HUES6 (cell line): ENCODE data around the gene MAPK10.

Source experiments
- H3K27ac ChIP-seq: 2 replicates; pipeline ENCODE4 v1.7.0; 2013; ENCODE audit warnings: low read depth, mild to moderate bottlenecking, low read length, inconsistent platforms
- H3K27me3 ChIP-seq: 2 replicates; pipeline ENCODE4 v1.6.1; 2013; ENCODE audit warnings: low read length; ENCODE audit not compliant: control insufficient read depth, insufficient read depth
- H3K36me3 ChIP-seq: 2 replicates; pipeline ENCODE4 v1.6.1; 2013; ENCODE audit warnings: low read length; ENCODE audit not compliant: control insufficient read depth, insufficient read depth
- H3K4me1 ChIP-seq: 2 replicates; pipeline ENCODE4 v1.6.1; 2013; ENCODE audit warnings: low read length; ENCODE audit not compliant: control insufficient read depth, insufficient read depth
- H3K4me3 ChIP-seq: 2 replicates; pipeline ENCODE4 v1.5.1; 2013; ENCODE audit warnings: low read depth, low read length
- H3K9ac ChIP-seq: one replicate; pipeline ENCODE4 v1.6.1; 2013; ENCODE audit warnings: mild to moderate bottlenecking, low read length
- H3K9me3 ChIP-seq: 2 replicates; pipeline ENCODE4 v1.6.1; 2013; ENCODE audit warnings: low read depth, low read length; ENCODE audit not compliant: control insufficient read depth, insufficient read depth

MAPK10 gene

DNA sequence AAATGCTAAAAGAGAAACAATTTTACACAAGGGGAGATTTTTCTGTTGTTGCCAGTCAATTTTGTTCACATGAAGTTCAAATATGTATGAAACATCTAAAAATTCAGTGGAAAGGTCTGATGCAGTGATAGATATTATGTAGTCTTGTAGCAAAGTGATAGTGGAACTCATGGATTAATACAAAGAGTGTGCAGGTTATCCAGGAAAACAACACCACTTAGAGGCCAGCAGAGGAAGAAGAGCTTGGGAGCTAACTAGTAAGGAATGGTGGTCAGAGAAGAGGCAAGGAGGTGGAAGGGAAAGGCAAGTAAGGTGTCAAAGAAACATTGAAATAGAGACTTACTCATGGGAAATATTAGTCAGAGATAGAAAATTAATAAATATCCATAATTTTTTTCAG lies 395.6 kb downstream of the MAPK10 start:
- peaks cover 2% of the 10 kb centered on the region; the same call in 1 of the 2 replicates for H3K9me3 ChIP-seq
- no peak overlapping the region for H3K4me3 ChIP-seq
- no peak overlapping the region for H3K27ac ChIP-seq
- H3K36me3 ChIP-seq = no peaks in the 10 kb centered on the region
- H3K4me1 ChIP-seq = 0 out of 2 replicates have a peak, but pooled peaks cover 3% of the 10 kb centered on the region
- no peaks in the 10 kb centered on the region for H3K27me3 ChIP-seq
- H3K9ac ChIP-seq = no peak overlapping the region

DNA sequence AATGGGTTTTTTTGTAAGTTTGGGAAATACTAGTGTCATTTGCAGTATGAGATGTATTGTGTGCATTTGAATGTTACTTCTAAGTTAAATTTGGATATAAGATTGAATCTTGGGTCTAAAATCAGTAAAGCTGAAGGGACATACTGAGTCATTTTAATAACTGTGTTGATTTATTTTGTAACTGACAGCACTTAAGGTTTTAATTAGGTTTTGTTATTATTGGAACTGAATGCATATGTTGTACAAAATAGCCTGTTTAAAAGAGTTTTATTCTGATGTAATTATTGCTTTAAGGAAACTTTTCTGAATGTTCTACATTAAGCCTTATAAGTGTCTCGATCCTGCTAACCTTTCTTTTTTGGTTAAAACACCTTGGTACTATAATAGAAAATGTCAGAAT lies 396.6 kb downstream of the MAPK10 start:
- Histone ChIP-seq H3K36me3 (no peaks in the 10 kb centered on the region), H3K4me1 (0 out of 2 replicates have a peak, but pooled peaks cover 3% of the 10 kb centered on the region), H3K4me3 (no peak overlapping the region), H3K9ac (no peak overlapping the region), H3K27me3 (no peaks in the 10 kb centered on the region), H3K27ac (no peak overlapping the region), H3K9me3 (peaks cover 2% of the 10 kb centered on the region; the same call in 1 of the 2 replicates)

DNA sequence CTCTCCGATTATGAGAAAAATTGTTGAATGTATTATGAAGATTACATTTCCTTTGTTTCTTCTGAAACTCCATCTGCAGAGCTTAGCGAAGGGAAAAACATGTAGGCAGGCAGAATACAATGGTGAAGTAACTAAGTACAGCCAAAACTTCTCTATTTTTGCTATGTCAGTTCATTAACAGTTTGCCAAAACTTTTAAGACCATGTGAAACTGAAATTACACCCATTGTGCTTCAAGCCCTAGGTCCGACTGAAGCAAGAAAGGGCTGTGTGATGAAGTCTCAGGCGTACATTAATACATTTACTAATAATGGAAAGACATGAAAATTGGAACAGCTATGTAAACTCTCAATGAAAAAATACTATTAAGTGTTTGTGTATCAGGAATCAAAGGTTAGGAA lies 398.0 kb downstream of the MAPK10 start:
- H3K27ac ChIP-seq = no peak overlapping the region
- H3K9ac ChIP-seq = no peak overlapping the region
- H3K27me3 ChIP-seq = no peaks in the 10 kb centered on the region
- H3K9me3 ChIP-seq = peaks cover 2% of the 10 kb centered on the region; the same call in 1 of the 2 replicates
- no peak overlapping the region for H3K4me3 ChIP-seq
- no peaks in the 10 kb centered on the region for H3K36me3 ChIP-seq
- peaks cover 3% of the 10 kb centered on the region; the same call in 1 of the 2 replicates for H3K4me1 ChIP-seq

DNA sequence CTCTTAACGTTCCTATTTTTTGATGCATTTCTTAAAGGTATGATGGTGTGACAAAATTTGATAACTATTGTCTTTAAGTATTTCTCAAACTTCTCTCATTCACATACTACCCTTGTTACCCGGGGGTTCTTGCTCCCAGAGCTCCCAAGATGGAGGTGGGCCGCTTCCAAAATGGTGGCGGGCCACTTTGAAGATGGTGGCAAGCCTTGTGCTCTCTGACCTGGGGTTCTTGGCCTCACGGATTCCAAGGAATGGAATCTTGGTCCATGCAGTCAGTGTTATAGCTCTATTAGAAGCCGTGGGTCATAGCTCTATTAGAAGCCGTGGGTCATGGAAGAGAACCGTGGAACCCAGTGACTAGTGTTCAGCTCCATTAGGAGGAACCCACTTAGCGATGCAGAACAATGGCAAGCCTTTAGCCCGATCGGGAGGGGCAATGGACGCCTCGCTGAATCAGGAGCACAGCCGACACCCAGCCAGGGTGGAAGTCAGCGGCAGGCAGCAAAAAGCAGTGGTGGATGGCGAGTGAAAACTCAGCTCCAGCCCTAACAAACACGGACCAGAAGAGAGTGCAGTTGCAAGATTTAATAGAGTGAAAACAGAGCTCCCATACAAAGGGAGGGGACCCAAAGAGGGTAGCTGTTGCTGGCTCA lies 403.4 kb downstream of the MAPK10 start:
- Histone ChIP-seq H3K27me3 (no peaks in the 10 kb centered on the region), H3K27ac (peak overlapping the region; percentile 81; the same call in 1 of the 2 replicates), H3K4me3 (0 out of 2 replicates have a peak overlapping the region, but pooled peaks have one; percentile 19), H3K4me1 (peaks cover 35% of the 10 kb centered on the region), H3K9ac (peak overlapping the region; percentile 6), H3K36me3 (no peaks in the 10 kb centered on the region), H3K9me3 (no peaks in the 10 kb centered on the region)

DNA sequence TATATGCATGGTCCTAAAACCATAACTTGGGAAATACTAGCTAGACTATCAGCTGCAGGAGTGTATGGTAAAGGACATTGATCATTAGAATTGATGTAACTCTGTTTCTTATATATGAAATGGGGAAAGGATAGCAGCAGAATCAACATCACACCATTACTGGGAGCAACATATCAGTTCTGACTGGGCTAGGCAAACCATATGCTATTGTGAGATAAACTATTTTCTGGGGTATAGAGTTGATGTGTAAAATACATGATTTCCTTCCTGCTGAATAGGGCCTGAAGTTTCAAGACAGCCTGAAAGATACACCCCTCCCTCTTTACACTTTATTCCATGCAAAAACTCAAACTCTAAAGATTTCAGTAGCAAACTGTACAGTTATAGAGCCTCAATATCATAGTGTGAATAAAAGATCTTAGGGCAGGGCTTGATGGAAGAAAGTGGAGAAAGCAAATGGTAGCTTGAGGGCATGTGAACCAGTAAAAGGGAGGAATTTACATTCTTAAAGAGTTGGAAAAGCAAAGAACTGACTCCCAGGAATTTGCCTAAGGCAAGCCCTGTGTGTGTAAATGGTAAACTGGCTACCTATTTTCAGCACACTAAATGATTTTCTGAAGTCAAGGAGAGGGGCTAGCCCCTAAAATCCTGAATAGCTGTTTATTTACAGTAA lies 404.1 kb downstream of the MAPK10 start:
- peak overlapping the region; percentile 81; the same call in 1 of the 2 replicates for H3K27ac ChIP-seq
- H3K9ac ChIP-seq = peak overlapping the region; percentile 6
- no peaks in the 10 kb centered on the region for H3K27me3 ChIP-seq
- no peaks in the 10 kb centered on the region for H3K36me3 ChIP-seq
- H3K9me3 ChIP-seq = no peaks in the 10 kb centered on the region
- H3K4me3 ChIP-seq = 0 out of 2 replicates have a peak overlapping the region, but pooled peaks have one; percentile 19
- peaks cover 35% of the 10 kb centered on the region for H3K4me1 ChIP-seq

DNA sequence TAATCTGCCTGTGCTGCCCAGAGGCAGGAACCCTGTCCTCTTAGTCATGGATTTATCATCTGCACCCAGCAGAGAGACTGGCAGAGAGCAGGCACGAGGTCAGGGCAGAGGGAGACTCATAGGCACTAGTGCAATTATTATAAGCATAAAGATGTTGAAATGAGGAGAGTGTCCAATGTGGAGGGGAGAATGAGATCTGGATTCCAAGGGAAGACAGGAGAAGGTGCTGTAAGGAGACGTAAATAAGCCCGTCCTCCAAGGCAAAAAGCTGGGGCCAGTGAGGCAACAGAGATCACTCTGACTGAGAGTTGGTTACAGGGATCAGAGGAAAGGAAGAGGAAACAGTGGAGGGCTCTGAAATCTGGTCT lies 406.2 kb downstream of the MAPK10 start:
- H3K27ac ChIP-seq = no peak overlapping the region
- H3K9me3 ChIP-seq = no peaks in the 10 kb centered on the region
- no peak overlapping the region for H3K9ac ChIP-seq
- no peaks in the 10 kb centered on the region for H3K36me3 ChIP-seq
- no peak overlapping the region for H3K4me3 ChIP-seq
- H3K27me3 ChIP-seq = no peaks in the 10 kb centered on the region
- H3K4me1 ChIP-seq = peaks cover 35% of the 10 kb centered on the region

DNA sequence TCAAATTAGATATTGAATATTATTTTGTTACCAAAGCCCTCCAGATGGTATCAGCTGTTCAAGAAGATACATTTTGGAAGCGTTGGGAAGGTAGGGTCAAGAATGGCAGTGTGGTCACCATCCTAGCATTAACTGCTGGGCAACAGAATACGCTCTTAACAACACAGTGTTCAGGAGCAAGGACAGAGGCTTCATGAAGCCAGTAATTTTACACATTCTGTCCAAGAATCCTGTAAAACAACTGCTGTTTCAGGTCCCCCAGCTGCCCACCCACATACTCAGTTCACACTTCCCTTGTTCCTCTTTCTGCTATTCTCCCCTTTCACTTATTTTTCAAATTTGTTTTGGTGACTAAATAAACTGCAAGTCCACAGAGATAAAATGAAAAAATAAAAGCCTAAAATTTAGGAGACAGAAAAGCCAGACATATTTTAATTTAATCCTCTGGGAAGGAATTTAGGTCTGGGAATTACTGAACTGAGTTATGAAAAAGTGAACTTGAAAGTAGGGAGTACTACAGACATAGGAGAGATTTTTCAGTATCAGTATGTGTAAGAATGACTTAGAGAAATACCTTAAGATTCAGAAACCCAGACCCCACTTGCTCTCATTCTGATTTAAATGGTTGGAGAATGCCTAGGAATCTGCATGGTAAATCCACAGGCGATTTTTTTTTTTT lies 406.7 kb downstream of the MAPK10 start:
- no peaks in the 10 kb centered on the region for H3K27me3 ChIP-seq
- H3K9me3 ChIP-seq = no peaks in the 10 kb centered on the region
- peaks cover 35% of the 10 kb centered on the region for H3K4me1 ChIP-seq
- H3K36me3 ChIP-seq = no peaks in the 10 kb centered on the region
- H3K4me3 ChIP-seq = no peak overlapping the region
- no peak overlapping the region for H3K9ac ChIP-seq
- H3K27ac ChIP-seq = no peak overlapping the region

DNA sequence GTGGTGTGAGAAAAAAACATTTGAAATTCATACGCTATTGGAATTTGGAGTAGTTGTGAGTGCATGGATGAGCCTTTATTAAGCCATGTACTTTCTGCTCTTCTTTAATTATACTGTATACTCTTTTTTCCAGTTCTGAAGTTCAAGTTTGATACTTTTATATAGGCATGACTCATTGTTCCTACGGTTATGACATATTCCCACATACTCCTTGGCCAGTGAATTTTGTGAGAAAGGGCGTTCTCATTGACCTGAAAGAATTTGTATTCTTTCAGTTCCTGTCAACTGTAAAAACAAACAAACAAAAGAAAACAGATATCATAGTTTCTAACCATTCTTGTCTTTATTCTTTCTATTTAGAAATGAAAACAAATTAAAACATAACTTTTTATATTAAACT lies 407.3 kb downstream of the MAPK10 start:
- no peaks in the 10 kb centered on the region for H3K27me3 ChIP-seq
- H3K9ac ChIP-seq = no peak overlapping the region
- H3K4me3 ChIP-seq = no peak overlapping the region
- H3K27ac ChIP-seq = no peak overlapping the region
- no peaks in the 10 kb centered on the region for H3K9me3 ChIP-seq
- peaks cover 35% of the 10 kb centered on the region for H3K4me1 ChIP-seq
- H3K36me3 ChIP-seq = no peaks in the 10 kb centered on the region

DNA sequence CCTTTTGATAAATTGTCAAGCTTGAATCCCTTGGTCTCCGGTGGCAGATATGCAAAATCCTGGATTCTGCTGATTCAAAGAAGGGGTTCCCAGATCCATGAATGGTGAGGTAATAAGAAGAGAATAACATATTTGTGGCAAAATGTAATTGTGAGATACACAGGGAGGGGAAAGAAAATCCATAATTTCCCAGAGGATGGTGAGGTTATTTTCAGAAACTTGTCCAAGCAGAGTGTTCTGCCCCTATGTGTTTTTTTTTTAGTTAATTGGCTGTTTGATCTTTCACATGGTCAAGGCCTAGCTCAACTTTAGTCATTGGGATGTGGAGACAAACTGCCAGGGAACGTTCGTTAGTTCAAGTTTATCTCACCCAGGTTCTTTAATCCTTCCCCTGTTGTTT lies 408.8 kb downstream of the MAPK10 start:
- H3K4me1 ChIP-seq = peaks cover 24% of the 10 kb centered on the region
- no peaks in the 10 kb centered on the region for H3K9me3 ChIP-seq
- H3K27me3 ChIP-seq = no peaks in the 10 kb centered on the region
- H3K27ac ChIP-seq = no peak overlapping the region
- no peak overlapping the region for H3K9ac ChIP-seq
- no peaks in the 10 kb centered on the region for H3K36me3 ChIP-seq
- no peak overlapping the region for H3K4me3 ChIP-seq

DNA sequence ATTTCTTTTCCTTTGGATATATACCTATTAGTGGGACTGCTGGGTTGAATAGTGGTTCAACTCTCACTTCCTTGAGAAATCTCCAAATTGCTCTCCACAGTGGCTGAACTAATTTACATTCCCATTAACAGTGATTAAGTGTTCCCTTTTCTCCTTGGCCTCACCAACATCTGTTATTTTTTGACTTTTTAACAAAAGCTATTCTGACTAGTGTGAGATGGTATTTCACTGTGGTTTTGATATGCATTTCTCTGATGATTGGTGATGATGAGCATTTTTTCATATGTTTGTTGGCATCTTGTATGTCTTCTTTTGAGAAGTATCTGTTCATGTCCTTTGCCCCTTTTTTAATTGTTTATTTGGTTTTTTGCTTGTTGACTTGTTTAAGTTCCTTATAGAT lies 413.0 kb downstream of the MAPK10 start:
- H3K27me3 ChIP-seq = no peaks in the 10 kb centered on the region
- H3K4me1 ChIP-seq = no peaks in the 10 kb centered on the region
- no peaks in the 10 kb centered on the region for H3K9me3 ChIP-seq
- H3K9ac ChIP-seq = no peak overlapping the region
- H3K27ac ChIP-seq = no peak overlapping the region
- no peak overlapping the region for H3K4me3 ChIP-seq
- H3K36me3 ChIP-seq = no peaks in the 10 kb centered on the region

DNA sequence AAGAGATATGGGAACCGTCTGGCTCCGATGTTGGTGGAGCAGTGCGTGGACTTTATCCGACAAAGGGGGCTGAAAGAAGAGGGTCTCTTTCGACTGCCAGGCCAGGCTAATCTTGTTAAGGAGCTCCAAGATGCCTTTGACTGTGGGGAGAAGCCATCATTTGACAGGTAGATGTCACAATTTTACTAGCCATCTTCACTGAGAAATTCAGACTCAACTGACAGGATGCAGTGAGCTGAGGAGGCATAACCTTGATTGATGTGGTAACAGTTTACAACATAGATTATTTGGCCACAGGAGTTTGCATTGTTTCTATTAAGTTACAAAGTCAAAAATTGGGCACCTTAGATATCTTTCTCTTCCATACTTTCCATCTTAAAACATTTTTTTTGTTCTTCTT lies 417.7 kb downstream of the MAPK10 start:
- Histone ChIP-seq H3K36me3 (no peaks in the 10 kb centered on the region), H3K27me3 (no peaks in the 10 kb centered on the region), H3K4me3 (no peak overlapping the region), H3K27ac (no peak overlapping the region), H3K9me3 (no peaks in the 10 kb centered on the region), H3K4me1 (no peaks in the 10 kb centered on the region), H3K9ac (no peak overlapping the region)
